ENCODE results near the gene NFATC3. TPM values are rescaled to one million over a fixed set of nuclear protein-coding genes. Genes with fewer than 3 reads are reported as not detected.
A peak's percentile ranks its signal among the peaks of the same experiment; 100 is the strongest.

The NFATC3 gene
- total and polyA plus RNA-seq, 4 donors, result 13.5 to 69.6 (median 35.7) TPM

GRCh38 chr16:68200088-68200783, 115.1 kb downstream of the NFATC3 start:
- H3K27me3 ChIP-seq (ENCODE audit: control insufficient read depth in 3 of 3, insufficient read depth in 3 of 3, low read length in 2 of 3), result no peaks in the 10 kb centered on the region
- TF ChIP-seq CTCF (IDR thresholded peaks at IDR 0.05; ENCODE audit: control extremely low read depth, extremely low read depth), result no peak
- ATAC-seq (ENCODE audit: insufficient read depth, low FRiP score) (no peak), DNase-seq (no peak)
- 55 to 71% methylated on average over 3 of the region's 3 CpGs for WGBS, 2 donors
- peaks cover 0 to 11% (median 2%) of the 10 kb centered on the region in 4 donors for H3K36me3 ChIP-seq (ENCODE audit: control insufficient read depth in 4 of 4, insufficient read depth in 4 of 4, low read length in 4 of 4)
- H3K4me1 ChIP-seq (ENCODE audit: control insufficient read depth in 5 of 5, insufficient read depth in 5 of 5, low read length in 5 of 5), result peaks cover 0 to 3% (median 0%) of the 10 kb centered on the region in 5 donors
- no peak overlapping the region for H3K4me3 ChIP-seq
- no peak overlapping the region for H3K9ac ChIP-seq (ENCODE audit: insufficient read depth in 1 of 2, low read length in 2 of 2)
- no peak overlapping the region for H3K27ac ChIP-seq (ENCODE audit: low read depth in 1 of 2, low read length in 1 of 2)
- H3K9me3 ChIP-seq (ENCODE audit: control insufficient read depth in 4 of 4, insufficient read depth in 3 of 4, low read length in 3 of 4), result no peaks in the 10 kb centered on the region

GRCh38 chr16:68202091-68202519, 116.9 kb downstream of the NFATC3 start:
- Histone ChIP-seq H3K9me3 (ENCODE audit: control insufficient read depth in 4 of 4, insufficient read depth in 3 of 4, low read length in 3 of 4) (no peaks in the 10 kb centered on the region), H3K4me1 (ENCODE audit: control insufficient read depth in 5 of 5, insufficient read depth in 5 of 5, low read length in 5 of 5) (peaks cover 0 to 3% (median 0%) of the 10 kb centered on the region in 5 donors), H3K36me3 (ENCODE audit: control insufficient read depth in 4 of 4, insufficient read depth in 4 of 4, low read length in 4 of 4) (peaks cover 0 to 11% (median 2%) of the 10 kb centered on the region in 4 donors), H3K4me3 (no peak overlapping the region), H3K9ac (ENCODE audit: insufficient read depth in 1 of 2, low read length in 2 of 2) (peak overlapping the region in 1 of 2 donors; percentile 7), H3K27ac (ENCODE audit: low read depth in 1 of 2, low read length in 1 of 2) (no peak overlapping the region), H3K27me3 (ENCODE audit: control insufficient read depth in 3 of 3, insufficient read depth in 3 of 3, low read length in 2 of 3) (no peaks in the 10 kb centered on the region)
- TF ChIP-seq CTCF (IDR thresholded peaks at IDR 0.05; ENCODE audit: control extremely low read depth, extremely low read depth), result no peak
- DNase-seq, result no peak
- no peak for ATAC-seq (ENCODE audit: insufficient read depth, low FRiP score)

DNA sequence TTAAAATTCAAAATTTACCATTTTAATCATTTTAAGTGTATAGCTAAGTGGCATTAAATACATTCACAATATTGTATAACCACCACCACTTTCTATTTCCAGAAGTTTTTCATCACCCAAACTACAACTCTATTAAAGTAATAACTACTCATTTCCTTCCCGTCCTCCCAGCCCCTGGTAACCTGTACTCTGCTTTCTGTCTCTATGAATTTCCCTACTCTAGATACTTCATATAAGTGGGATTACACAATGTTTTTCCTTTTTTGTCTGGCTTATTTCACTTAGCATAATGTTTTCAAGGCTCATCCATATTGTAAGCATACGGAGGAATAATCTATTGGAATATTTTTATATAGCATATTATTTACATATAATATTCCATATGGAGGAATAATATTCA, 121.1 kb downstream of the NFATC3 start:
- H3K9ac ChIP-seq (ENCODE audit: insufficient read depth in 1 of 2, low read length in 2 of 2), result no peak overlapping the region
- no peaks in the 10 kb centered on the region for H3K27me3 ChIP-seq (ENCODE audit: control insufficient read depth in 3 of 3, insufficient read depth in 3 of 3, low read length in 2 of 3)
- H3K4me1 ChIP-seq (ENCODE audit: control insufficient read depth in 5 of 5, insufficient read depth in 5 of 5, low read length in 5 of 5), result peaks cover 0 to 1% (median 0%) of the 10 kb centered on the region in 5 donors
- TF ChIP-seq CTCF (IDR thresholded peaks at IDR 0.05; ENCODE audit: control extremely low read depth, extremely low read depth), result no peak
- peaks cover 0 to 6% (median 2%) of the 10 kb centered on the region in 4 donors for H3K36me3 ChIP-seq (ENCODE audit: control insufficient read depth in 4 of 4, insufficient read depth in 4 of 4, low read length in 4 of 4)
- 65 to 84% methylated on average over 2 of the region's 2 CpGs for WGBS, 2 donors
- H3K27ac ChIP-seq (ENCODE audit: low read depth in 1 of 2, low read length in 1 of 2), result no peak overlapping the region
- no peaks in the 10 kb centered on the region for H3K9me3 ChIP-seq (ENCODE audit: control insufficient read depth in 4 of 4, insufficient read depth in 3 of 4, low read length in 3 of 4)
- H3K4me3 ChIP-seq, result no peak overlapping the region
- no peak for ATAC-seq (ENCODE audit: insufficient read depth, low FRiP score)
- DNase-seq, result no peak
